GM21367 (cell line): ENCODE results near the gene MIXL1.
"Not testable (repeated sequence)": the region's sequence is repeated elsewhere in the genome, so short reads cannot be mapped to it uniquely, and the experiment has no call there.

Source experiments
- ATAC-seq: cut with Tn5 transposase; IDR thresholded peaks from one replicate; pipeline ENCODE4 v1.9.1; 2021; ENCODE audit not compliant: unreplicated experiment

Gene MIXL1

DNA sequence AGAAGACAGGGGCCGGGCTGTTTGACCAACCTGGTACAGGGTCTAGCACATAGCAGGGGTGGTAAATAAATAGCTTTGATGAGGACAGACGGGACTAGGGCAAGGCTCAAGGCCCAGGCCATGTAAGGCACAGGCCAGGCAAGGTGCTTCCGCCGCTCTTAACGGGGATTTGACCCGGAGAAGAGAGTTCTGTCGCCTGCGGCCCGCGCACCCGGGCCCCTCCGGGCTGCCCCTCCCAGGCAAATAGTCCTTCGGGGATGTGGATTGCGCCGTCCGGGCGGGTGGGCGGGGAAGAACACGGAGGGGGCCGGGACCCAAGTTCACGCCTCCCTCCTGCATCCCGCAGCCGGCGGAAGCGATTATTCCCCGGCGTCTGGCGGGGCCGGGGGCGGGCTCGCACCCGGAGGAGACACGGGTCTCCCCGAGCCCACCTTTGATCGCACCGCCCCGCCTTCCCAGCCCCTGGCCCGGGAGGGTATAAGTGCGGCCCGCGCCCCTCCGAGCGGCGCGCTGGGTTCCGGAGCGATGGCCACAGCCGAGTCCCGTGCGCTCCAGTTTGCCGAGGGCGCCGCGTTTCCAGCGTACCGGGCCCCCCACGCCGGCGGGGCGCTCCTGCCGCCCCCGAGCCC, at the start of gene MIXL1:
Gene MIXL1 (plus strand): TSS at position 508 of the 629 bp plus-strand sequence. CDS start 18 bp downstream, at position 526.
- ATAC-seq, result peak; percentile 36

GRCh38 chr1:226176870-226177269, 46.6 kb upstream of the MIXL1 start:
- ATAC-seq, result no peak

DNA sequence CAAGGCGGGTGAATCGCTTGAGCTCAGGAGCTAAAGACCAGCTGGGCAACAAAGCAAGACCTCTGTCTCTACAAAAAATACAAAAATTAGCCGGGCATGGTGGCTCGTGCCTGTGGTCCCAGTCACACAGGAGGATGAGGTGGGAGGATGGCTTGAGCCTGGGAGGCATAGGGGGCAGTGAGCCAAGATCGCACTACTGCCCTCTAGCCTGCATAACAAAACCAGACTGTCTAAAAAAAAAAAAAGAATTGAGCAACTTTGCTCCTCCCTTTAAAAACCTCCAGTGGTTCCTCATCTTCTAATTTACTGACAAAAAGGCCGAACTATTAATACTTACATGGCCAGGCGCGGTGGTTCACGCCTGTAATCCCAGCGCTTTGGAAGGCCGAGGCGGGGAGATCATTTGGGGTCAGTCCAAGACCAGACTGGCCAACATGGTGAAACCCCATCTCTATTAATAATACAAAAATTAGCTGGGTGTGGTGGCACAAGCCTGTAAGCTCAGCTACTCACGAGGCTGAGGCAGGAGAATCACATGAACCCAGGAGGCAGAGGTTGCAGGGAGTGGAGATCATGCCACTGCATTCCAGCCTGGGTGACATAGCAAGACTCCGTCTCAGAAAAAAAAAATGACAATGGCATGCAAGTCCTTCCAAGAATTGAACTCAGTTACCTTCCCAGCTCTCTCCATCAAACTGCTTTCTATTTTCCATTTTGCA, 41.3 kb upstream of the MIXL1 start:
- ATAC-seq, result no peak

DNA sequence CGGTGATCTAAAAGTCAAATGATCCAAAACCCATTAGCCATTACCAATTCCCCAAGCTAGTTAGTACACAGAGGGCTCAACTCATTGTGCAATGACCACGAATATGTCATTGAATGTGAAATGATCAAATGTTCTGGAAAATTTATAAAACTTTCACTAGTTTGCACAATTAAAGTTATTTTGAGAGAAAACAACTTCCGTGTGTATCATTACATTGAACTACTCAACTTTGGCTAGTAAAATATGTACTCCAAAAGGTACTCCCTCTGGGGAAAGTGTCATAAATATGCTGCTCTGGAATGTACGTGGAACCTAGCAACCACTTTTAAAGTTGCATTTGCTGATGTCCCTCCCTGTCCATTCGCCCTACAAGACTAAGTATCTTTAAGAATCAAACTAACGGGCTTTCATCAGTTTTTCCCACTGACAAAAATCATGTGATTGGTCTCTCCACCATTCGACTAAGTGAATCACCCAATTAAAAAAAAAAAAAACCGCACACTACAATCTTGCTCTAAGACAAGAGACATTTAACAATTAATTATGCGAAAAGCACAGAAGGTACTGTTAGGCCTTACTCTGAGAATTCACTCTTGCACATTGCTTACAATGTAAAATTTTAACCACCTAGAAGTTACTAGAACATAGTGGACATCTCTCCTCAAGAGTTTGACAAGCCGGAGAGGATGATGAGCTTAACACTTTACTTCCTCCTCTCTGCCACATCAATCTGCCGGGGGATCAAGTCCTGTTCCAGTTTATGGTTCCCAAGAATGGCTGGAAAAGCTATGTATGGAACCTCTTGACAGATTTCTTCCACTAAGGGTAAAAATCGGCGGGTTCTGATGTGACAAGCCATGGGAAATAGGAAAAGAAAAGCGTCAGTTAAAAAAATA, 38.1 kb upstream of the MIXL1 start:
- no peak for ATAC-seq

GRCh38 chr1:226186124-226187018, 37.1 kb upstream of the MIXL1 start, which contains the start of gene ACBD3:
ACBD3 (minus strand) TSS chr1:226186741; CDS start chr1:226186675, 66 bp downstream.
- ATAC-seq, result peak; percentile 89

- ATAC-seq, result no peak
These were observed 36.5 kb upstream of the MIXL1 start for GRCh38 chr1:226187019-226187322.

DNA sequence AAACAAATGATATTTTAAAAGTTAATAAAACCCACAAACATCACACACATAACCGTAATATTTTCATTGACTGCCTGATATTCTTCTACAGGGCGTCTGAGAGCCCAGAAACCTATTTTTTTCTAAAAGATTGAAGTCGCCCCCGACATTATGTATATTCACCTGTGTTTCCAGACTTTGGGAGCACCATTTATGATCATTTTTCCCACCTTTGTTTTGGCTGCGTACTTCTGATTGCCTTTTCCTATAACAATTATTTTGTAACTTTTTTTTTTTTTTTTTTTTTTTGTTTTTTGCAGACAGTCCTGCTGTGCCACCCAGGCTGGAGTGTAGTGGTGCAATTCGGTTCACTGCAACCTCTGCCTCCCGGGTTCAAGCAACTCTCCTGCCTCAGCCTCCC, 36.1 kb upstream of the MIXL1 start:
- no peak for ATAC-seq

DNA sequence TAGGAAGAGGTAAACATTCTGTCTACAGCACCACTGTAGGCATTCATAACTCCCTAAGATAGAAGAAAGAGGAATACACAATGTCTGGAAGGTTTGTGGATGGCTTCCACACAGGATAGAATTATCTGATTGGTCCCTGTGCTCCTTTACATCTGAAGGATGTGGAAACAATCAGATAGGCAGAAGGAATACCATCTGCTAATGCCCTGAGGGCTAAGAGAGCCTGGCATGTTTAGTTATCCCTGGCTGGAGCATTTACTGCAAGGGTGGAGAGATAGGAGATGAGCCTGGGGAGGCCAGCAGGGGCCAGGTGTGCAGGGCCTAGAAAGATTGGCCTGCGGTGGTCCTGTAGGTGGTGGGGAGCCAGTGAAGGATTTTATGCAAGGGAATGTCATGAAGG, 28.3 kb upstream of the MIXL1 start:
- ATAC-seq, result no peak

GRCh38 chr1:226199971-226200370, 23.5 kb upstream of the MIXL1 start:
- ATAC-seq, result no peak

DNA sequence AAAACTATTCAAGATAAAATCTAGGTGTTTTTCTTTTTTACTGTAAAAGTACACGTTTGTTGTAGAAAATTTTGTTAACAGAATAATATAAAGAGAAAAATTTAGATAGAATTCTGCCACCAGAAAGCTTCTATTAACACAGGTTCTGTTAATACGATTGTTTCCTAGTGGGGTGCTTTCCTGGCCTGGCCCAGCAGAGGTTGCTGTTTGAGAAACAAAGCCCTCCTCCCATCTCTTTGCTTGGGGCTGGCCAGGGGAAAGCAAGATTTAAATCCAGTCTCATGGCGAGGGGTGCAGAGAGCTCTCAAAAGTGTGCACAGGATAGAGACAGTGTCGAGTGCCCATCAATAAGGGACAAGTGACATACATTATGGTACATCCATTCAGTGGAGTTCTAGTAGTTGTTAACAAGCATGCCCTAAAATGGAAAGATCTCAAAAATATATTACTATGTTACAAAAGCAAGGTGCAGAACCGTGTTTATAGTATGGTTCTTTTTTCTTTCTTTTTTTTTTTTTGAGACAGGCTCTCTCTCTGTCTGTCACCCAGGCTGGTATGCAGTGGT, 22.4 kb upstream of the MIXL1 start:
- peak; percentile 53 for ATAC-seq

GRCh38 chr1:226202246-226202645, 21.2 kb upstream of the MIXL1 start:
- no peak for ATAC-seq

GRCh38 chr1:226202666-226203065, 20.8 kb upstream of the MIXL1 start:
- not testable (repeated sequence) for ATAC-seq

DNA sequence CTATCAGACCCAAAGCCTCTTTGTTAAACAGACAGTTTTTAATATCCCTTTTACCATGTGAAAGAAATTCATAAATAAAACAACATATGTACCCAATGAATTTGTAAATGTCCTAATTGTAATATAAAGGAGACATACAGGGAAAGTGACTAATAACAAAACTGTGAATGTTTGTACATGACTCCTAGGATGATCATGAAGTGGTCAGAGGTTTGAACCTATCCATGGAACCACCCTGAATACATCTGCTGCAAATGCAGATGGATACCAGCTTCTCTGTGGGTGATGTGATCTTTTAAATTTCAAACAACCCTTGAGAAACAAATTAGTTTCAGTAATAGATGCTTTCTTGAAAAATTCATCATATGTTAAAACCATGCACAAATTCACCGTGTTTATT, 20.2 kb upstream of the MIXL1 start:
- no peak for ATAC-seq

- no peak for ATAC-seq
These were observed 19.8 kb upstream of the MIXL1 start for GRCh38 chr1:226203655-226204054.

DNA sequence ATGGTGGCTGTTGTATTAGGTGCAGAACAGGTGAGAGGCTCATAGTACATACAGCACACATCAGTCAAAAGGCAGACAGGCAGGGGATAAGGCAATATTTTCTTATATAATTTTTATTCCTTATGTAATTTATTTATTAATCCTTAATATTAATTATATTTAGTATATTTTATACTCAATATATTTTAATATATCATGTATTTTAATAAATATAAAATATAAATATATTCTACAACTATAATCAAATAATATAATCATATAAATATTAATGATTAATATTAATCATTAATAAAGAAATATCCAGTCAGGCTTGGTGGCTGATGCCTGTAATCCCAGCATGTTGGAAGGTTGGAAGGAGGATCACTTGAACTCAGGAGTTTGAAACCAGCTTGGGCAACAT, 19.3 kb upstream of the MIXL1 start:
- no peak for ATAC-seq

DNA sequence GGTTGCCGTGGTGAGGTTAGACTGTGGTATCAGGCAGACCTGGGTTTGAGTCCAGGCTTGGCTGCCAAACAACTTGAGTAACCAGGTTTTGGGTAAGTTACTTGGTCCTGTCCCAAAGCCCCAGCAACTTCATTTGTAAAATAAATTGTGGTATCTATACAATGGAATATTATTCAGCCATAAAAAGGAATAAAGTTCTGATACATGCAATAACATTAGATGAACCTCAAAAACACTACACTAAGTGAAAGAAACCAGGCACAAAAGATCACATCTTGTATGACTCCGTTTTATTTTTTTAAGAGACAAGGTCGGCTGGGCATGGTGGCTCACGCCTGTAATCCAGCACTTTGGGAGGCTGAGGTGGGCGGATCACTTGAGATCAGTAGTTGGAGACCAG, 16.4 kb upstream of the MIXL1 start:
- ATAC-seq, result no peak

DNA sequence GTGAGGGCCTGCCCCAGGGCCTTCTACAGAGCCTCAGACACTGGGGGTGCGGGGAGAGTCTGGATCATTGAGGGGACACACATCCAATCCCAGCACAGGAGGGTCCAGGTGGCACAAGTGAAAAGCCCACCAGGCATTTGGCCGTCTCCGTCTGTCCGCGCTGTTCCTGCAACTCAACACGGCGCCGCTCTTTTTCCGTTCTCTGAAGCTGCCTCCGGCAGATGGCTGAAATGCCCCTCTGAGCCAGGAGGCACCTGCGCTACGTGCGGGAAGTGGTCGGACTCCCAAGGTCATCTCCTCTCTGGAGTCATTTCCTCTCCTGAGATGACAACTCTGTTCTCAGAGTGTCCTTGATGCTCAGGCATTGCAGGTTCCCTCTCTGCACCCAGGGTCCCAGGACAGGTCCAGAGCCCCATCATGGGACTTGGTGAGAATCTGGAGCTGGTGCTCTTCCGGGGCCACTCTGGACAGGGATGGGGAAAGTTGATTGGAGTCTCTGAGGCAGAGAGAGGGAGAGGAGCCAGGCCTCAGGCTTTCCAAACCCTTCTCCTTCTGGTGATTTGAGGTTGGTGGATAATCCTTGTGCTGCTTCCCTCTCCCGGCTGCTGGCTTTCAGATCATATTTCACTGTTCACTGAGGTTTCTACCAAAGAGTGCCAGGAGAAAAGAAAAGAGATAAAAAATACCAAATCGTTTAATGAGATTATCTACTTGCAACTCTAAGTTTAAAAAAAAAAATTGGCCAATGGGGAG, 14.0 kb upstream of the MIXL1 start:
- no peak for ATAC-seq

DNA sequence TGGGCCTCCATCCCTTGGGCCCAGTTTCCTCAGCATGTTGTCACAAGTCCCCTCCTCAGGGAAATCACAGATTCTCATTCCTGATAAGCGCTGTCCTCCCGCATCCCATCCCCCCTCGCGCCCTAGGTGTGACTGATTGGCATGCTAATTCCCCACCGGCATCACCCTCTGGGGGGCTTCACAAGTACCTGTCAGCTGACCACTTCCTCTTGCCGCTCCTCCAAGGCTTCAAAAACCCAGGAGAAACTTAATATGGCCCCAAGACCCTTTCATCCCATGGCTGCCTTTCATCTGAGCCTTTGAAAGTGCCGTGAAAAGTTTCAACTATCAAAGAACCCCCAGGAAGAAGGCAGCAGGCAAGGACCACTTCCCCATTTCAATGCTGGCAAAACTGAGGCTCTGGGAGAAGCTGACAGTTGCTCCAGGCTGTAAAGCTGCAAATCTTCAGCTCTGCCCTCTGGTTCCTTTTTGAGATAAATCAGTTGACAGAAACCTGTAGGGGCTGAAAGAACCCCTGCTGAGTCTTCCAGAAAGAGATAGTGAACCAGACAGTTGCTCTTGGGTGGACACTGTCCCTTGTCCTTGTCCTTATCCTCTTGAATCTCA, 12.8 kb upstream of the MIXL1 start:
- ATAC-seq, result no peak

- ATAC-seq, result no peak
These were observed 12.2 kb upstream of the MIXL1 start for GRCh38 chr1:226211181-226211821.
